ENCODE measurements around the gene ADGRV1.

ADGRV1 gene

DNA sequence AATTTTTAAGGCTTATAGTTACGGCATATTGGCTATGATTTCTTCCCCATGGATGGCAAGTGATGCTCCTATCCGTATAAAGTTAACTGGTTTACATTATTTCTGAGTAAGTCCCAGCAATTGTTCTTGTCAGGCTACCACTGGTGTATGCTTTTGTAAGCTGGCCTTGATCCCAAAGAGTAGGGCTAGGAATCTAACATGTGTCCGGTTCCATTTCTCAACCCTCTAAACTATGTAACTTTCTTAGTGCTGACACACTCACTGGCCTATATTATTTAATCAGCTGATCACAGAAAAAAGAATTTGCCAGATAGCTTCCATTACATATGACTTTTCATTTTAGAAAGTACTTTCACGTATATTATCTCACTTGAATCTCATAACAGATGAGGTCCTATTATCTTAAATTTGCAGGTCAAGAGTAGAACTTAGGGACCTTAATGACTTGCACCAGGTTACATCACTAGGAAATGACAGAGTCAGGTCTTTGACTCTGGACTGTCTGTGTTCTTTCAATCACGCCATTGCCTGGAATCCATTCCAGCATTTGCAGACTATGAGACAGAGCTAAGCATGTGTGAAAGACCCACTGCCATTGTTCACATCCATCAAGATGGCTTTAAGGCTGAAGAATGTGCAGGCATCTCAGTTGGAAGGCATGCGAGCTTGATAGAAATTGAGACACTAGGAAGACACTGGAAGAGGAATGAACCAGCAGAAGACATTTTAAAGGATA, 461.6 kb downstream of the ADGRV1 start:
- no peak overlapping the region for H3K4me3 ChIP-seq (ENCODE audit: low read depth, low read length)
- in situ Hi-C loops (cut with HindIII; ENCODE audit: low sequenced_read_pairs) = no loop called here
- no peak for DNase-seq (ENCODE audit: low read depth)
- TF ChIP-seq, protein P1, sequence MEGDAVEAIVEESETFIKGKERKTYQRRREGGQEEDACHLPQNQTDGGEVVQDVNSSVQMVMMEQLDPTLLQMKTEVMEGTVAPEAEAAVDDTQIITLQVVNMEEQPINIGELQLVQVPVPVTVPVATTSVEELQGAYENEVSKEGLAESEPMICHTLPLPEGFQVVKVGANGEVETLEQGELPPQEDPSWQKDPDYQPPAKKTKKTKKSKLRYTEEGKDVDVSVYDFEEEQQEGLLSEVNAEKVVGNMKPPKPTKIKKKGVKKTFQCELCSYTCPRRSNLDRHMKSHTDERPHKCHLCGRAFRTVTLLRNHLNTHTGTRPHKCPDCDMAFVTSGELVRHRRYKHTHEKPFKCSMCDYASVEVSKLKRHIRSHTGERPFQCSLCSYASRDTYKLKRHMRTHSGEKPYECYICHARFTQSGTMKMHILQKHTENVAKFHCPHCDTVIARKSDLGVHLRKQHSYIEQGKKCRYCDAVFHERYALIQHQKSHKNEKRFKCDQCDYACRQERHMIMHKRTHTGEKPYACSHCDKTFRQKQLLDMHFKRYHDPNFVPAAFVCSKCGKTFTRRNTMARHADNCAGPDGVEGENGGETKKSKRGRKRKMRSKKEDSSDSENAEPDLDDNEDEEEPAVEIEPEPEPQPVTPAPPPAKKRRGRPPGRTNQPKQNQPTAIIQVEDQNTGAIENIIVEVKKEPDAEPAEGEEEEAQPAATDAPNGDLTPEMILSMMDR (IDR thresholded peaks at IDR 0.05; ENCODE audit: low read depth, low read length, missing control alignments) = no peak

DNA sequence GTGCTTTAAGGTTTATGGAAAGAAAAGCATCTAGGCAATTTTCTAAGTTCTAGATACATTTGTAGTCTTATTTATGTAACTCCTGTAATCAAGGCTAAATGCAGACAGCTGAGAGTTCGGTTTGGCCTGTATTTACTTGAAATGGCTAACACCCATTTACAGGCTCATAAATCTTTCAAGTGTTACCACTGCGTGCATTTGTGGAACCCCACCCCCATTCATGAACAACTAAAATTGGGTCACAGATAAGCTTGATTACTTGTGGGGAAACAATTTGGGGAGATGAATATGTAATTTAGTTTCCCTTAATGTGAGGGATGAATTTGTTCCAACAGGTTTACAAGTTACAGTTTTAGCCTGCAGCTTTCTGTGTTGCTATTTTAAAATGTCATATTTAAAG, 463.9 kb downstream of the ADGRV1 start:
- no peak overlapping the region for H3K4me3 ChIP-seq (ENCODE audit: low read depth, low read length)
- TF ChIP-seq, protein P1 (IDR thresholded peaks at IDR 0.05; ENCODE audit: low read depth, low read length, missing control alignments) = no peak
- DNase-seq (ENCODE audit: low read depth) = no peak
- in situ Hi-C loops (cut with HindIII; ENCODE audit: low sequenced_read_pairs) = no loop called here

DNA sequence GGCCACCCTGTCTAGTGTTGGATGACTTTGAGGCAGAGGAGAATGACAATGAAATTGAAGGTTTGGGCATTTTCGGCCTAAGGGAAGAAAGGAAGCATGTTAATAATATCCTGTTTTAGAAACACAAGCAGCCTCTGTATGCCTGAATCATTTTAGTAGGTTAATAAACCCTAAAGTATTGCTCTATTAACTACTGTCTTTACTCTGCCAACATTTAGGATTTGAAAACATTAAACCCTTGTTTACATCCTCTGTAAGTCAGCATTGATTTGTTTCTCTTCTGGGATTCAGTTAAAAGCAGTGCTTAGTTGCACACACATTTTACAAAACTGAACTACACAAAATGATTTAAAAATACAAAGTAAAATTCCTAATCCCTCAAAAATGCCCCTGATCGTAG, 465.6 kb downstream of the ADGRV1 start:
- no peak for DNase-seq (ENCODE audit: low read depth)
- H3K4me3 ChIP-seq (ENCODE audit: low read depth, low read length) = no peak overlapping the region
- TF ChIP-seq, protein P1 (IDR thresholded peaks at IDR 0.05; ENCODE audit: low read depth, low read length, missing control alignments) = no peak
- in situ Hi-C loops (cut with HindIII; ENCODE audit: low sequenced_read_pairs) = no loop called here

DNA sequence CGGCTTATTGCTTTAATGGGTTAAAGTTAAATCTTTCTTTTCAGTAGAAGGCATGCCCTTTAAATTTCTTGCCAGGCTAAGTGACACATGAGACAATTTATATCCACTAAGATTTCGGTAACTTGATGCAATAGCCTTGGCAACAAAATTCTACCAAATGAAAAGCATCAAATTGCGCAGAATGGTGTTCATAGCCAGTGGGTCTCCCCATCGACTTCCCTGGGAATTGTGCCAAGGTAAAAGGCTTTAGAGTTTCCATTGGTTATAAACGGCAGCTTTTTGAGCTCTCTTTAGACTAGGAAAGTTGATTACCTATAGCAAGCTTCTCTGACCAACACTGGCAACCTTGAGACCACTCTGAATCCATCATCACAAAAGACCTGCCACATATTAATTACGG, 466.1 kb downstream of the ADGRV1 start:
- H3K4me3 ChIP-seq (ENCODE audit: low read depth, low read length) = no peak overlapping the region
- in situ Hi-C loops (cut with HindIII; ENCODE audit: low sequenced_read_pairs) = loop anchor here (5.0 kb wide), 1 partner anchor 53 kb away; no protein-coding TSS in a partner anchor
- TF ChIP-seq, protein P1 (IDR thresholded peaks at IDR 0.05; ENCODE audit: low read depth, low read length, missing control alignments) = no peak
- no peak for DNase-seq (ENCODE audit: low read depth)

DNA sequence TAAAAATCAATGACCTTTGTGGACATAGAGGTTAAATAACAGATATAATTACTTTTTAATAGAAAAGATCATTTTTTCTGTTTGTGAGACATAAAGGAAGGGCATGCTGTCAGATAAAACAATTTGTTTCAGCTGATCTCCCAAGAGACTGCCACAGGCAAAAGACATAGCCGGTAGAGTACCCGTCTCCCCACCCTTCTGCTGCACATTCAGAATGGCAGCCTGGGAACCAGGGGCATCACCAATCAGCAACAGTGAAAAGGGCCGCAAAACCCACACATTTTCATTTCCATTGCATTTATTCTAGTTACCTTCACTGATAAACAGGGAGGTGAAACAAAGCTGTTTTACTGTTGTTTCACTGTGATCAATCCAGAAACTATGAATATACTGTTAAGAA, 466.9 kb downstream of the ADGRV1 start:
- DNase-seq (ENCODE audit: low read depth) = no peak
- TF ChIP-seq, protein P1 (IDR thresholded peaks at IDR 0.05; ENCODE audit: low read depth, low read length, missing control alignments) = no peak
- H3K4me3 ChIP-seq (ENCODE audit: low read depth, low read length) = no peak overlapping the region
- in situ Hi-C loops (cut with HindIII; ENCODE audit: low sequenced_read_pairs) = loop anchor here (5.0 kb wide), 1 partner anchor 52 kb away; no protein-coding TSS in a partner anchor

DNA sequence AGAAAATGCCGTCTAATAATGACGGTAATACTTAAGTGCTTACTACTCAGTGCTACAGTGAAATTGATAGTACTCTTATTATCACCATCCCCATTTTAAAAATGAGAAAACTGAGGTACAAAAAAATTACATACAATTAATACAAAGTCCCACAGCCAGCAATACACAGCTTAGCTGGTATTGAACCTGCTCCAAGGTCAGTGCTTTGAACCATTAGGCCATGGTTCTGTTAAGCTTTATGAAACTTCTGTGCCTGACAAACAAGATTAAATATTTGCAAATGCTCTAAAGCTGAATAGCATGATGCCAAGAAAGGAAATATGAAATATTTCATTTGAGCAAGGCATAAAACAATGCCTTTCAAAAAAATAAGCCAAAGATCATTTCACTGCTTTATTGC, 467.4 kb downstream of the ADGRV1 start:
- in situ Hi-C loops (cut with HindIII; ENCODE audit: low sequenced_read_pairs) = loop anchor here (5.0 kb wide), 1 partner anchor 51 kb away; no protein-coding TSS in a partner anchor
- DNase-seq (ENCODE audit: low read depth) = no peak
- H3K4me3 ChIP-seq (ENCODE audit: low read depth, low read length) = no peak overlapping the region
- TF ChIP-seq, protein P1 (IDR thresholded peaks at IDR 0.05; ENCODE audit: low read depth, low read length, missing control alignments) = no peak

Data from astrocyte of the cerebellum (primary cell).